ENCODE data around the gene ZNF775.
A peak's percentile ranks its signal among the peaks of the same experiment; 100 is the strongest.

ZNF775 gene

DNA sequence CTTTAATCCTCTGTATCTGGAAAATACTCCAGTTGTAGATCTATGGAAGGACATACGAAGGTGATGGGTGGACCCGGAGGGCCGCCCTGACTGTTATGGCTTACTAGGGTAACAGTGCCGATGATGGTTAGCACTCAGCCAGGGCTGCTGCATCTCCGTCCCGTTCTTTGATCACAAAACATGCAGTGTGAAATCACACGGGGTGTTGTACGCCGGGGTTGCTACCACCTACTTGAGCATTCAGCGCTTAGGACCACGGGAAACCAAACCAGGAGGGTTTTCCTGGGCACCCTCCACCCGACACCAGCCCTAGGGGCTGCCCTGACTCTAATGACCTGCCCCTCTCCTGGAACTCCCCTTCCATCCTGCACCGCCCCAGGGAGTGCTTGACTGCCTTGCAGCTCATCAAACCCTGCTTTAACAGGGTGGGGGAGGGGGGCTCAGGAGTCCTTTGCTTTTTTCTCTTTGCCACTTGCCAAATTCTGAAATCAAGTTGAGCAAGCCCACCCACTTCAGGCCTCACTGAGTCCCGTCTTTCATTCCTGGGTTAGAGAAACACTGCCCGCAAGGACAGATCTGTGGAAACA, 20.4 kb downstream of the ZNF775 start:
- no peak overlapping the region for H3K9ac ChIP-seq (ENCODE audit: low read length)
- H3K4me1 ChIP-seq (ENCODE audit: control insufficient read depth, insufficient read depth, low read length): peaks cover 9% of the 10 kb centered on the region
- H3K27me3 ChIP-seq (replicated peaks; ENCODE audit: control insufficient read depth, insufficient read depth, low read length): no peaks in the 10 kb centered on the region
- H3K4me3 ChIP-seq (ENCODE audit: low read length): no peak overlapping the region
- H3K36me3 ChIP-seq (ENCODE audit: control insufficient read depth, insufficient read depth, low read length, severe bottlenecking): no peaks in the 10 kb centered on the region
- no peak for DNase-seq (ENCODE audit: low read depth)
- H3K9me3 ChIP-seq (ENCODE audit: control insufficient read depth, low read length): no peaks in the 10 kb centered on the region

DNA sequence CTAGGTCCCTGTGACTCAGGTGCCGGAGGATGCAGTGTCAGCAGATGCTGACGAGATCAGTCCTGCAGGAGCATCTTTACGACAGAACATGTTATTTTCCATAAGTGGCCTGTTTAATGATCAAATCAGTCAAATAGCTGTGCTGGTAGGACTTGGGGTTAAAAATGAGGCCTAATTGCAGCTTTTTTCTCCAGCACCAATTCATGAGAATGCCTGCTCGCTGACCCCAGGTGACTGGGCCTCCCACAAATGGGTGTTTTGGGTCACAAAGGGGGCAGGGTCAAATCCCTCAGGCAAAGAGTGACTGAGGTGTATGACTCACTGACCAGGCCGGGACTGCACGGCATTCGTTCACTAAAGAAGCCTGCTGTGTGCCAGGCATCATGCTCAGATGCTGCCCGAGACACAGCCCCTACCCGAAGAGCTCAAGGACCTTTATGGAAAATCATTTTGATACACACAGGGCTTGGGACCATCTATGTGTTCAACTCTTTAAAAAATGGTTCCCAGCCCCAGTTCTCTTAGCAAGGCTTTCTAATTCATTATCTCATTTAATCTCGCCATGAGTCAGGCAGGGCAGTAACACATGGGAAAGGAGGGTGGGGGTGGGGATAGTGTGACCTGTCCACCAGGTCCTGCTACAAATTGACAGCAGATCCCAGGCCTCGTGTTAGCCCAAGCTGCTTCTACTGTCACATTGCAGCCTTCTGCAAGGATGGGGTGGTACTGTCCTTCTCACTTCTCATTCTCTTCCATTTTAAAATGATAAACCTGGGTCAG, 21.1 kb downstream of the ZNF775 start:
- Histone ChIP-seq H3K9ac (ENCODE audit: low read length) (no peak overlapping the region), H3K4me3 (ENCODE audit: low read length) (no peak overlapping the region), H3K4me1 (ENCODE audit: control insufficient read depth, insufficient read depth, low read length) (peaks cover 10% of the 10 kb centered on the region), H3K36me3 (ENCODE audit: control insufficient read depth, insufficient read depth, low read length, severe bottlenecking) (no peaks in the 10 kb centered on the region), H3K9me3 (ENCODE audit: control insufficient read depth, low read length) (no peaks in the 10 kb centered on the region), H3K27me3 (replicated peaks; ENCODE audit: control insufficient read depth, insufficient read depth, low read length) (no peaks in the 10 kb centered on the region)
- peak; percentile 27 for DNase-seq (ENCODE audit: low read depth)

DNA sequence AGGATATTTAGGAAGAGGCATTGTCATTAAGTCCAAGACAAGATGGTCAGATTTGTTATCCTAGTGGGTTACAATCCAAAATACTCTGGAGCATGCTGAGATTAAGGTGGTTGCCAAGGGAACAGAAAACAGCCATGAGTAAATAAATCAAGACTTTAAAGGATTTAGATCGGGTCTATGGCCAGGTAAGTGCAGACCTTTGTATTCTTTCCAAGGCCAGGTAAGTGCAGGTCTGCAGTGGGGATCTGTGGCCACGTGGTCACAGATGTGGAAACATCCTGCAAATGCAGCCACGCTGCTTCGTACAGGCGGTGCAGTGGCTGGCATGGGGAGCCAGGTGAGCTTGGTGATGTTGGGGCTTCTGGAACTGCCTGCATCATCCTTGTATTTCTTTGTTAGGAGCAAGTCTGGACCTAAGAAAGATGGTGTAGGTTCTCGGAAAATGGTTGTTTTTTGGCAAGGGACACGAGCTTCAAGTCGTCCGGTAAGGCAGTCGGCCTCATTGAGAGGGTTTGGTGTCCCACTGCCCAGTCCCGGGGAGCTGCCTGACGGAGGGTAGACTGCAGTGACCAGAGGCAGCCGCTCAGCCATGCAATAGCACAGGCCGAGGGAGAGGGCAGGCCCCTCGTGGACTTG, 21.8 kb downstream of the ZNF775 start:
- H3K4me1 ChIP-seq (ENCODE audit: control insufficient read depth, insufficient read depth, low read length): peaks cover 12% of the 10 kb centered on the region

DNA sequence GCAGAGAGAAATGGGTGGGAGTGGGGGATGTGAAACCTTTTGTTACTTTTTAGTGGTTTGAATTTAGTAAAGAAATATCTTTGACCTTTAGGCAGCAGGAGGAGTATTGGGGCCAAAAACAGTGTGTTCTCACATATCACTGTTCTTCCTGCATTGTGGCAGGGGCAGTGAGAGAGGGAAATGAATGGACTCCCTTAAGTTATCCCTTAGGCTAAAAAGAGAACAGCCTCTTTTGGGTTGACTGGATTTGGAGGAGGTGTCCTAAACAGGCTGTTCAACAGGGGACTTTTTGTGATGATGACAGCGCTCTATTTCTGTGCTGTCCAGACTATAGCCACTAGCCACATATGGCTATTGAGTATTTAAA, 22.3 kb downstream of the ZNF775 start:
- peaks cover 17% of the 10 kb centered on the region for H3K4me1 ChIP-seq (ENCODE audit: control insufficient read depth, insufficient read depth, low read length)

More for the DNA sequence above, 21.8 kb downstream of the ZNF775 start:
- Histone ChIP-seq H3K36me3 (ENCODE audit: control insufficient read depth, insufficient read depth, low read length, severe bottlenecking) (no peaks in the 10 kb centered on the region), H3K9me3 (ENCODE audit: control insufficient read depth, low read length) (no peaks in the 10 kb centered on the region), H3K27me3 (replicated peaks; ENCODE audit: control insufficient read depth, insufficient read depth, low read length) (no peaks in the 10 kb centered on the region), H3K4me3 (ENCODE audit: low read length) (no peak overlapping the region), H3K9ac (ENCODE audit: low read length) (no peak overlapping the region)
- DNase-seq (ENCODE audit: low read depth): no peak

DNA sequence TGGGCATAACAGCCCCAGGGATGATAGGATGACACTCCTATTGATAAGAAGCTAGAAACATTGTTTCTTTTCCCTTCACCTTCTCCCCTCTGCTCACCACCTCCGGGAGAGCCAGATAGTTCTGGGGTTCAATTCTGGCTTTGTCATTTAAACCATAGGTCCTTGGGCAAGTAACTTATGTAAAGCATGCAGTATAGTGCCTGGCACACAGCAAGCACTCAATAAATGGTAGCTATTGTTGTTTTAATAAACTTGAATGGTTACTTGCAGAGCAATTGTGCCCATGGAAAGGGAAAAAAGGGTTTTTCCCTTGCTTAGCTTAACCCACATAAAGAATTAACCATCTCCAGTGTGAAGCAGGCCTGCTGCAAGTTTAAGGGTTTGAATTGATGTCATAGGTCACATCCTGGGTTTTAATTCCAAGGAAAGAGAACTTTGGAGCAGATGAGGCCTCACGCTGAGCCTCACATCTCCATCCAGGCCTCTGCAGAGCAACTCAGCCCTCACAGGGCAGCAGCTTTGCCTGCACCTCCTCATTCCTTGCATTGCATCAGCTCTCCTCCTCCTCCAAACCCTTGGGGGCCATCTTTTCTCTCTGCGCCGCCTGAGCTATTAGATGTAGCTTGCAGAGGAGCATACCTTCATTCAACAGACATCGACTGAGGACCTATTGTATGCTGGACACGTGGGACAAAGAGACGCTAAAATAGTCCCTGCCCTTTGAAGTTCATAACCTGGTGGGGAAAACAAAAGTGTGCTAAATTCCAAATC, 22.9 kb downstream of the ZNF775 start:
- H3K36me3 ChIP-seq (ENCODE audit: control insufficient read depth, insufficient read depth, low read length, severe bottlenecking): no peaks in the 10 kb centered on the region
- no peak overlapping the region for H3K4me3 ChIP-seq (ENCODE audit: low read length)
- H3K9me3 ChIP-seq (ENCODE audit: control insufficient read depth, low read length): no peaks in the 10 kb centered on the region
- H3K9ac ChIP-seq (ENCODE audit: low read length): no peak overlapping the region
- DNase-seq (ENCODE audit: low read depth): peak; percentile 28
- H3K27me3 ChIP-seq (replicated peaks; ENCODE audit: control insufficient read depth, insufficient read depth, low read length): no peaks in the 10 kb centered on the region
- H3K4me1 ChIP-seq (ENCODE audit: control insufficient read depth, insufficient read depth, low read length): peaks cover 24% of the 10 kb centered on the region

More for the DNA sequence above, 22.3 kb downstream of the ZNF775 start:
- Histone ChIP-seq H3K4me3 (ENCODE audit: low read length) (no peak overlapping the region), H3K27me3 (replicated peaks; ENCODE audit: control insufficient read depth, insufficient read depth, low read length) (no peaks in the 10 kb centered on the region), H3K36me3 (ENCODE audit: control insufficient read depth, insufficient read depth, low read length, severe bottlenecking) (no peaks in the 10 kb centered on the region), H3K9me3 (ENCODE audit: control insufficient read depth, low read length) (no peaks in the 10 kb centered on the region), H3K9ac (ENCODE audit: low read length) (no peak overlapping the region)
- DNase-seq (ENCODE audit: low read depth): no peak

DNA sequence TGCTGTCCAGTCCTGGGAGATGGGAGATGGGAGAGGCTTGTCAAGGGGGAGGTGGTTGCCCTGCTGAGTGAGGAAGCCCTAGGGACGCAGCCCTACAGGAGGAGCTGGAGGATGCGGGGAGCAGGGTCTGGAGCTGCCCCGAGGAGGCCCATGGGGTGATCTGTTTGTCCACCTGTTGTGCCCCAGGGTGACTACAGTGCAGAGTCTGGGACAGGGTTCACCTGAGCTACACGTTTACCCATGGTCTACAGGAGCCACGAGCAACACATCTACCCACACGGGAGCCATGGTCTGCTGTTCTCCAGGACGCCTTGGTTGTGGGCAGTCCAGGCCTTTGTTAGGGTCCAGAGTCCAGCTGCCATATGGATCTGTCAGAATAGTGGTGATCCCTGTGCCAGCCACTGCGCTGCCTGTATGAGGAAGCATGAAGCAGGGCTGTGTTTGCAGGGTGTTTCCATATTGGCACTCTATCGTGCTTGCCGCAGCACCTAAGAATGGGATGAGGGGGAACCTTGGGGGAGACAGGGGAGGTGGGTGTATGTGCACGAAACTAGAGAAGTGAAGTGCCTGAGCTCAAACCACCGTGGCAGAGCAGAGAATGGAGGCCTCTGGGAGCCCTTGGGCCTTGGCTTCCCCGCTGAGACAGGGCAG, 23.7 kb downstream of the ZNF775 start:
- Histone ChIP-seq H3K36me3 (ENCODE audit: control insufficient read depth, insufficient read depth, low read length, severe bottlenecking) (no peaks in the 10 kb centered on the region), H3K9me3 (ENCODE audit: control insufficient read depth, low read length) (no peaks in the 10 kb centered on the region), H3K4me3 (ENCODE audit: low read length) (no peak overlapping the region), H3K9ac (ENCODE audit: low read length) (no peak overlapping the region), H3K27me3 (replicated peaks; ENCODE audit: control insufficient read depth, insufficient read depth, low read length) (no peaks in the 10 kb centered on the region), H3K4me1 (ENCODE audit: control insufficient read depth, insufficient read depth, low read length) (peaks cover 26% of the 10 kb centered on the region)
- no peak for DNase-seq (ENCODE audit: low read depth)

DNA sequence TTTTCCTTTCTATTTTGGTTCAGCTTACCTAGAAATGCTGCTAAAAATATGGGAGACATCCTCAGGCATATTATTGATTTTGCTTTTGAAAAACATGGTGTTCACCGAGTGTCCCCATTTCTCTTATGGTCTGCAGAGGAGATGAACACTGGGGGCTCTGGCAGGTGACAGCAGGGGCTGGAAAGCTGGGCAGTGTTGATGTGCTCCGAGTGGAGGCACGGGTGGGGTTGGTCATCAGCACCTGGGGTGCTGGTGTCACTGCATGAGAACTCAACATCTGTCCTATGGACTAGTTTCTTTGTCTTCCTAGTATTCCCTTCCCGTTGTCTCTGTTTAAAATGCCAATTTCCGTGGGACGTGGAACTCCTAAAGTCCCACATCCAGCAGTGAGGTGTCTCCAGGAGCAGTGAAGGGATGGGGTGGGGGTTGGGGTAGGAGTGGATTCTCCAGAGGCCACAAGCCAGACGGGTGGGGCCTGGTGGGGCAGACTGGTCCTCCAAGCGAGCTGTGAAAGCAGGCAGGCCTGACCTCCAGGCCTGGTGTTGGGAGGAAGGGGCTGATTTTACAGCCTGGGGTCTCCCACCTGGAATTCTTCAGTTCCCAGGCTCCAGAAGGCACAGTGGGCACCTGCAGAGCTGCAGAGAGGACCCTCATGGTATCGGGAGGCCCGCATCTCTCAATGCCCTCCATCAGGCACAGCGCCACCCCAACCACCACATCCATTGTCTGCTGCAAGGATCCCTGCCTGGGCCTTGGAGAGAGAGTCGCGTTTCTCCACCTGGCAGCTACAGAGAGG, 24.4 kb downstream of the ZNF775 start:
- H3K9ac ChIP-seq (ENCODE audit: low read length): peak overlapping the region; percentile 97
- H3K36me3 ChIP-seq (ENCODE audit: control insufficient read depth, insufficient read depth, low read length, severe bottlenecking): no peaks in the 10 kb centered on the region
- no peak for DNase-seq (ENCODE audit: low read depth)
- no peaks in the 10 kb centered on the region for H3K9me3 ChIP-seq (ENCODE audit: control insufficient read depth, low read length)
- H3K4me1 ChIP-seq (ENCODE audit: control insufficient read depth, insufficient read depth, low read length): peaks cover 26% of the 10 kb centered on the region
- H3K4me3 ChIP-seq (ENCODE audit: low read length): peak overlapping the region; percentile 86
- H3K27me3 ChIP-seq (replicated peaks; ENCODE audit: control insufficient read depth, insufficient read depth, low read length): no peaks in the 10 kb centered on the region

DNA sequence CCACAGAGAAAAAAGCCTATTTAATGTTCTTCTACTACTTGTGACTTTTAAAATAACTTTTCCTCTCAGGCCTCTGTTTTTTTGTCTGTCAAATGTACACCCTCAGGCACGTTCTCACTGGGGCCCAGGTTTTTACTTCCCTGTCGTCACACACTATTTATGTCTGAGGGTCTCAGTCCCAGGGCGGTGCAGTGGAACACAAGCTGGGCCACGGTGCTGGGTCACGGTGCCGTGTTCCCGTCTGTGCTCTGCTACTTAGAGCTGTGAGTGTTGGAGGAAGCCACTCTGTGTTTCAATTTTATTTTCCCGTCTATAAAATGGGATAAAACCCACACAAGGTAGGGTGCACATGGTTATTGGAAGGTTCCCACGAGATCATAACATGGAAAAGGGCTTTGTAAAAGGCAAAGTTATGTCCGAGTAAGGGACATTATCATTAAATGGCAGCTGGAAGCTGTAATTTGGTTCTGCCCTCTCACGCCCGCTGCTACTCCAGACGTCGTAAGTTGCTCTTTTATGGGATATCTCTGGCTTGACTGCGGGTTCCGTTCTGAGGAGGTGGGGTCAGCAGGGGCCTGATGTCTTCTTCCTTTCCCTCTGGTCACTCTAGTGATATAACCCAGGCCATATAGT, 25.2 kb downstream of the ZNF775 start:
- Histone ChIP-seq H3K27me3 (replicated peaks; ENCODE audit: control insufficient read depth, insufficient read depth, low read length) (no peaks in the 10 kb centered on the region), H3K9me3 (ENCODE audit: control insufficient read depth, low read length) (no peaks in the 10 kb centered on the region), H3K4me3 (ENCODE audit: low read length) (peak overlapping the region; percentile 86), H3K4me1 (ENCODE audit: control insufficient read depth, insufficient read depth, low read length) (peaks cover 26% of the 10 kb centered on the region), H3K36me3 (ENCODE audit: control insufficient read depth, insufficient read depth, low read length, severe bottlenecking) (no peaks in the 10 kb centered on the region), H3K9ac (ENCODE audit: low read length) (peak overlapping the region; percentile 97)
- DNase-seq (ENCODE audit: low read depth): no peak

DNA sequence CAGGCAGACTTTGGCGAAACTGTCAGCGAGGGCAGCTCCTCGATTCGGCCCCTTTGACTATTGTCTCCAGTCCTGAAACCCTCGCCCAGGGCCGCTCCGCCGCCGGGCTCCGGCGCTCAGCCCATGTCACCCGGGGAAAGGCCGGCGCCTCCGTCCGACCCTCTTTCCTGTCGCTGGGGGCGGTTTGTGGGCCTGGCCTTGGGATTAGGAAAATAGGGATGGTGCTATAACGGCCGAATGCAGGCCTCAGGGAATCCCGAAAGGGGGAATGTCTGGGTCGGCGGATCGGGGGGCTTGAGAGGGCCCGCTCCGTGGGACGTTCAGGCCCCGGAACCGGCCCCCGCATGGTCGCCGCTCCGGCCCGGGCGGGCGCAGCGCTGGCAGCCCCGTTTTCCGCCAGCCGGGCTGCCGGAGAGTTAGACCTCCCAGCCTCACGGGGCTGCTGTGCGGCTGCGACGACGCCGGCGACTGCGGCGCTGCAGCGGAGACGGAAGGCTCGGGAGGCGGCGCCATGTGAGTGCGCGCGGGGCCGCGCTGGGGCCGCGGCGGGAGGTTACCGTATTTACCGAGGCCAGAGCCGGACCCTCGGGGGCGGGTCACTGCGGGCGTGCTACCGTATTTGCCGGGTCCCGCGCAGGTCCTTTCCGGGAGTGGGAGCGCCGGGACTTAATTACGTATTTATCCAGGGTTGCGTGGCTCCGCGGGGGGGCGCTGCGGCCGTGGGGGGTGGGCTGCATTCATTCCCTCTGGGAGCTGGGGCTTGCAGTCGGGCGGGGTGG, 25.9 kb downstream of the ZNF775 start:
- Histone ChIP-seq H3K4me1 (ENCODE audit: control insufficient read depth, insufficient read depth, low read length) (peaks cover 26% of the 10 kb centered on the region), H3K27me3 (replicated peaks; ENCODE audit: control insufficient read depth, insufficient read depth, low read length) (no peaks in the 10 kb centered on the region), H3K36me3 (ENCODE audit: control insufficient read depth, insufficient read depth, low read length, severe bottlenecking) (no peaks in the 10 kb centered on the region), H3K4me3 (ENCODE audit: low read length) (peak overlapping the region; percentile 86), H3K9ac (ENCODE audit: low read length) (peak overlapping the region; percentile 97), H3K9me3 (ENCODE audit: control insufficient read depth, low read length) (no peaks in the 10 kb centered on the region)
- peak; percentile 95 for DNase-seq (ENCODE audit: low read depth)

Data from adipocyte (in vitro differentiated cells).